Thyroid gland (tissue), 4 donors: ENCODE results near the gene FOXP1. TPM values are rescaled to one million over a fixed set of nuclear protein-coding genes. Genes with fewer than 3 reads are reported as not detected.

Experiments
- DNase-seq, 2 donors: peaks; one replicate each; pipeline ENCODE4 v3.0.0-alpha.2; 2019
- H3K27ac ChIP-seq, 3 donors: fragments of 200-600 bp; sonication (generic); 1 replicate in 2 of 3; 2 replicates in 1 of 3; pipeline ENCODE4 v1.5.1; 2016 to 2019; ENCODE audit warnings: mild to moderate bottlenecking in 1 of 3, moderate library complexity in 1 of 3
- H3K27me3 ChIP-seq: fragments of 200-600 bp; sonication (generic); one replicate; pipeline ENCODE4 v1.5.1; 2019
- H3K36me3 ChIP-seq, 2 donors: fragments of 200-600 bp; sonication (generic); one replicate each; pipeline ENCODE4 v1.5.1; 2016 to 2019
- H3K4me1 ChIP-seq, 2 donors: fragments of 200-600 bp; sonication (generic); one replicate each; pipeline ENCODE4 v1.5.1; 2017 to 2019
- H3K4me3 ChIP-seq, 3 donors: fragments of 200-600 bp; sonication (generic); replicated peaks in 1 of 3; 1 replicate in 2 of 3; 2 replicates in 1 of 3; pipeline ENCODE4 v1.5.1; 2016; ENCODE audit warnings: mild to moderate bottlenecking in 1 of 3
- H3K9me3 ChIP-seq: fragments of 200-600 bp; sonication (generic); one replicate; pipeline ENCODE4 v1.5.1; 2017
- CTCF ChIP-seq, 6 experiments: fragments of 200-600 bp in 3 of 6; fragments of 450-650 bp in 3 of 6; sonication (generic) in 3 of 6; IDR thresholded peaks; one replicate each; pipeline ENCODE4 v1.5.1; 2016 to 2019; ENCODE audit warnings: antibody characterized with exemption in 6 of 6, mild to moderate bottlenecking in 2 of 6, inconsistent platforms in 1 of 6, moderate library complexity in 1 of 6
- POLR2A ChIP-seq, 2 donors: fragments of 450-650 bp; IDR thresholded peaks; one replicate each; pipeline ENCODE4 v1.6.1; 2017; ENCODE audit warnings: antibody characterized with exemption in 2 of 2, mild to moderate bottlenecking in 2 of 2, moderate library complexity in 1 of 2
- WGBS, 2 donors: methylation state at CpG; one replicate each; pipeline ENCODE4 v1.1.5; 2017; 5-methylcytosine and 5-hydroxymethylcytosine counted together
- intact Hi-C: fragments of 100-400 bp; cut with DNase I; formaldehyde crosslinking; loops from one replicate; pipeline ENCODE4 v1.15.1; 2023
- total RNA-seq, 4 donors: library from RNA; depleted of rRNA; stranded (reverse); fragments of >200 nt; gene quantifications; one replicate each; pipeline ENCODE4 v1.2.3, GENCODE V29; 2016

The FOXP1 gene
- total RNA-seq, 4 donors from 2014 or later: 111 to 187 (median 141) TPM

- H3K4me3 ChIP-seq: no peak overlapping the region
- no peak overlapping the region for H3K27ac ChIP-seq
- H3K36me3 ChIP-seq: no peaks in the 10 kb centered on the region
- intact Hi-C loops: no loop called here
- peaks cover 10 to 27% of the 10 kb centered on the region in 2 donors for H3K4me1 ChIP-seq
- H3K9me3 ChIP-seq: no peaks in the 10 kb centered on the region
- H3K27me3 ChIP-seq: no peaks in the 10 kb centered on the region
- no peak for DNase-seq
- 83 to 85% methylated on average over 2 of the region's 2 CpGs for WGBS, 2 donors
- TF ChIP-seq CTCF (IDR thresholded peaks at IDR 0.05) (no peak), POLR2A (IDR thresholded peaks at IDR 0.05) (no peak)
Measured at GRCh38 chr3:71392251-71392650, 191.3 kb downstream of the FOXP1 start.

- H3K4me1 ChIP-seq: peaks cover 7 to 22% of the 10 kb centered on the region in 2 donors
- intact Hi-C loops: no loop called here
- TF ChIP-seq POLR2A (IDR thresholded peaks at IDR 0.05): no peak
- no peak for TF ChIP-seq CTCF (IDR thresholded peaks at IDR 0.05)
- no peaks in the 10 kb centered on the region for H3K9me3 ChIP-seq
- H3K27ac ChIP-seq: no peak overlapping the region
- no peak overlapping the region for H3K4me3 ChIP-seq
- WGBS, 2 donors: 92% methylated on average over 7 of the region's 7 CpGs
- no peaks in the 10 kb centered on the region for H3K27me3 ChIP-seq
- DNase-seq: no peak
- H3K36me3 ChIP-seq: no peaks in the 10 kb centered on the region
Measured at GRCh38 chr3:71391361-71391760, 192.2 kb downstream of the FOXP1 start.

GRCh38 chr3:71389911-71390573 lies 193.5 kb downstream of the FOXP1 start:
- Histone ChIP-seq H3K9me3 (no peaks in the 10 kb centered on the region), H3K4me3 (no peak overlapping the region), H3K27ac (peak overlapping the region in 2 of 3 donors; percentile 45 to 57), H3K27me3 (no peaks in the 10 kb centered on the region), H3K36me3 (no peaks in the 10 kb centered on the region), H3K4me1 (peaks cover 7 to 22% of the 10 kb centered on the region in 2 donors)
- DNase-seq: peak; percentile 60 to 64
- TF ChIP-seq POLR2A (IDR thresholded peaks at IDR 0.05) (no peak), CTCF (IDR thresholded peaks at IDR 0.05) (no peak)
- 16 to 19% methylated on average over 9 of the region's 9 CpGs for WGBS, 2 donors
- intact Hi-C loops: no loop called here

- H3K4me1 ChIP-seq: peaks cover 7 to 28% of the 10 kb centered on the region in 2 donors
- 63 to 68% methylated on average over 10 of the region's 10 CpGs for WGBS, 2 donors
Measured at GRCh38 chr3:71389191-71389590, 194.3 kb downstream of the FOXP1 start.

More at GRCh38 chr3:71389191-71389590, 194.3 kb downstream of the FOXP1 start:
- Histone ChIP-seq H3K27ac (no peak overlapping the region), H3K27me3 (no peaks in the 10 kb centered on the region), H3K36me3 (no peaks in the 10 kb centered on the region), H3K4me3 (no peak overlapping the region), H3K9me3 (no peaks in the 10 kb centered on the region)
- intact Hi-C loops: no loop called here
- TF ChIP-seq POLR2A (IDR thresholded peaks at IDR 0.05): no peak
- TF ChIP-seq CTCF (IDR thresholded peaks at IDR 0.05): no peak
- DNase-seq: no peak
